Stimulated activated memory B cell treated with anti-CD40 and anti-IgM and Interleukin-4, amounts not matched to agents 10 μg/mL and 1 μg/mL and 100 μg/mL, for 72 hours (primary cell): ENCODE data around the gene PRKACG.
A peak's percentile ranks its signal among the peaks of the same experiment; 100 is the strongest.

Experiments used
- ATAC-seq: fragments of 150-1000 bp; cut with Tn5 transposase; 2 replicates; pipeline ENCODE4 v1.10.0; 2021
- H3K27ac Mint-ChIP-seq: one replicate; pipeline ENCODE4 v1.8.0; 2022; ENCODE audit warnings: mild to moderate bottlenecking, mixed read lengths
- H3K27me3 Mint-ChIP-seq: one replicate; pipeline ENCODE4 v1.8.0; 2022; ENCODE audit warnings: mixed read lengths
- H3K36me3 Mint-ChIP-seq: one replicate; pipeline ENCODE4 v1.8.0; 2022; ENCODE audit warnings: mixed read lengths
- H3K4me1 Mint-ChIP-seq: one replicate; pipeline ENCODE4 v1.8.0; 2022; ENCODE audit warnings: mixed read lengths
- H3K4me3 Mint-ChIP-seq: one replicate; pipeline ENCODE4 v1.8.0; 2022; ENCODE audit warnings: mild to moderate bottlenecking, moderate library complexity, mixed read lengths
- H3K9me3 Mint-ChIP-seq: one replicate; pipeline ENCODE4 v1.8.0; 2022; ENCODE audit warnings: mixed read lengths

Gene PRKACG

DNA sequence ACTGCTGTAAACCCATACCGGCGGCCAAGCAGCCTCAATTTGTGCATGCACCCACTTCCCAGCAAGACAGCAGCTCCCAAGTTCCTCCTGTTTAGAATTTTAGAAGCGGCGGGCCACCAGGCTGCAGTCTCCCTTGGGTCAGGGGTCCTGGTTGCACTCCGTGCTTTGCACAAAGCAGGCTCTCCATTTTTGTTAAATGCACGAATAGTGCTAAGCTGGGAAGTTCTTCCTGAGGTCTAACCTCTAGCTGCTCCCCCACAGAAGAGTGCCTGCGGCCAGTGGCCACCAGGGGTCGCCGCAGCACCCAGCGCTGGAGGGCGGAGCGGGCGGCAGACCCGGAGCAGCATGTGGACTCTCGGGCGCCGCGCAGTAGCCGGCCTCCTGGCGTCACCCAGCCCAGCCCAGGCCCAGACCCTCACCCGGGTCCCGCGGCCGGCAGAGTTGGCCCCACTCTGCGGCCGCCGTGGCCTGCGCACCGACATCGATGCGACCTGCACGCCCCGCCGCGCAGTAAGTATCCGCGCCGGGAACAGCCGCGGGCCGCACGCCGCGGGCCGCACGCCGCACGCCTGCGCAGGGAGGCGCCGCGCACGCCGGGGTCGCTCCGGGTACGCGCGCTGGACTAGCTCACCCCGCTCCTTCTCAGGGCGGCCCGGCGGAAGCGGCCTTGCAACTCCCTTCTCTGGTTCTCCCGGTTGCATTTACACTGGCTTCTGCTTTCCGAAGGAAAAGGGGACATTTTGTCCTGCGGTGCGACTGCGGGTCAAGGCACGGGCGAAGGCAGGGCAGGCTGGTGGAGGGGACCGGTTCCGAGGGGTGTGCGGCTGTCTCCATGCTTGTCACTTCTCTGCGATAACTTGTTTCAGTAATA is 21.8 kb upstream of the PRKACG start, which contains the start of gene FXN:
FXN (plus strand) TSS at position 315 of the 871 bp plus-strand sequence; CDS start at position 346, 31 bp downstream.
- no peaks in the 10 kb centered on the region for H3K36me3 Mint-ChIP-seq
- no peaks in the 10 kb centered on the region for H3K27me3 Mint-ChIP-seq
- ATAC-seq: peak; percentile 95
- no peaks in the 10 kb centered on the region for H3K9me3 Mint-ChIP-seq
- H3K4me1 Mint-ChIP-seq: peaks cover 11% of the 10 kb centered on the region
- H3K4me3 Mint-ChIP-seq: peak within 1 kb of the TSS; percentile 94
- peak within 1 kb of the TSS; percentile 91 for H3K27ac Mint-ChIP-seq

- no peak overlapping the region for H3K4me3 Mint-ChIP-seq
- H3K4me1 Mint-ChIP-seq: peaks cover 11% of the 10 kb centered on the region
- no peak overlapping the region for H3K27ac Mint-ChIP-seq
- H3K9me3 Mint-ChIP-seq: no peaks in the 10 kb centered on the region
- no peak for ATAC-seq
- H3K27me3 Mint-ChIP-seq: no peaks in the 10 kb centered on the region
- H3K36me3 Mint-ChIP-seq: no peaks in the 10 kb centered on the region
These were observed 20.2 kb upstream of the PRKACG start for GRCh38 chr9:69034071-69034470.

GRCh38 chr9:69030851-69031645 is 17.1 kb upstream of the PRKACG start:
- no peaks in the 10 kb centered on the region for H3K9me3 Mint-ChIP-seq
- H3K27me3 Mint-ChIP-seq: no peaks in the 10 kb centered on the region
- no peak for ATAC-seq
- no peak overlapping the region for H3K4me3 Mint-ChIP-seq
- peaks cover 9% of the 10 kb centered on the region for H3K4me1 Mint-ChIP-seq
- H3K27ac Mint-ChIP-seq: peak overlapping the region; percentile 46
- H3K36me3 Mint-ChIP-seq: no peaks in the 10 kb centered on the region

DNA sequence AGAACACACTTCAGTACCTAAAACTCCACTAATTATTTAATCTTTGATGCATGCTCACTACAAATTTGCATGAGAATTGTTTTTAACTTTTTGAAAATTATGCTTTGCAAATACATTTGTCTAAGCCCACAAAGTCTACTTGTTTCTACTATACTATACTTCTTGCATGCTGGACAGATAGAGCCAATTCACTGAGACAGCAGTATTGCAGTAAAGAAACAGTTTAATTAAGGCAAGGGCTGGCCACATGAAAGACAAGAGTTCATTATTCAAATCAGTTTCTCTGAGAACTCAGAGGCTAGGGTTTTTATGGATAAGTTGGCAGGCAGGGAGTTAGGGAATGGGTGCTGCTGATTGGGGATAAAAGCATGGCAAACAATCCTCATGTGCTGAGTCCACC is 15.6 kb upstream of the PRKACG start:
- Mint-ChIP-seq H3K9me3 (no peaks in the 10 kb centered on the region), H3K36me3 (no peaks in the 10 kb centered on the region), H3K4me1 (peaks cover 7% of the 10 kb centered on the region), H3K4me3 (no peak overlapping the region), H3K27me3 (no peaks in the 10 kb centered on the region), H3K27ac (no peak overlapping the region)
- no peak for ATAC-seq

GRCh38 chr9:69028754-69029153 is 14.8 kb upstream of the PRKACG start:
- Mint-ChIP-seq H3K9me3 (no peaks in the 10 kb centered on the region), H3K4me3 (no peak overlapping the region), H3K36me3 (no peaks in the 10 kb centered on the region), H3K27ac (no peak overlapping the region), H3K27me3 (no peaks in the 10 kb centered on the region), H3K4me1 (peaks cover 7% of the 10 kb centered on the region)
- no peak for ATAC-seq

DNA sequence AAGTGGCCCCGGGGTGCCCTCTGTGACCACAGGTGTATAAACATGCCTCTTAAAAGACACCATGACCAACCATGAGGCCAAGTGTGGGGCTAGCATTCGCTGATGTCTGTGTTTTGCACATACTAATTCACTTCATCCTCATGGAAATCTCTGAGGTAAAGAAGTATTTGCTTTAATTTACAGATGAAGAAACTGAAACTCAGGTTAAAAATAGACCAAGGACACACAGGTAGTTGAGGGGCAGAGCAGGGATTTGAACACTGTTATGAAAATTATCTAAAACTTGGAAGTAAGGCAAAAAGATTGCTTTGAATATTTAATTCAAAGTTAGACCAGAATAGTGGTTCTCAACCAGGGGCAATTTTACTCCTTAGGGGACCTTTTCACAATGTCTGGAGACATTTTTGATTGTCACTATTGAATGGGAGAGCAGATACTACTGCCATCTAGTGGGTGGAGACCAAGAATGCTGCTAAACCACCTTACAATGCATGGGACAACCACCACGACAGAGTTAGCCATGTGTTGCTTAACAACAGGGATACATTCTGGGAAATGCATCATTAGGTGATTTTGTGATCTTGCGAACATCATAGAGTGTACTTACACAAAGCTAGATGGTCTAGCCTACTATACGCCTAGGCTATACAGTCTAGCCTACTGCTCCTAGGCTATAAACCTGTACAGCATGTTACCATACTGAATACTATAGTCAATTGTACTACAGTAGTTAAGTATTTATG is 13.6 kb upstream of the PRKACG start:
- ATAC-seq: peak; percentile 71
- Mint-ChIP-seq H3K36me3 (no peaks in the 10 kb centered on the region), H3K27ac (no peak overlapping the region), H3K27me3 (no peaks in the 10 kb centered on the region), H3K4me3 (no peak overlapping the region), H3K4me1 (peaks cover 7% of the 10 kb centered on the region), H3K9me3 (no peaks in the 10 kb centered on the region)

DNA sequence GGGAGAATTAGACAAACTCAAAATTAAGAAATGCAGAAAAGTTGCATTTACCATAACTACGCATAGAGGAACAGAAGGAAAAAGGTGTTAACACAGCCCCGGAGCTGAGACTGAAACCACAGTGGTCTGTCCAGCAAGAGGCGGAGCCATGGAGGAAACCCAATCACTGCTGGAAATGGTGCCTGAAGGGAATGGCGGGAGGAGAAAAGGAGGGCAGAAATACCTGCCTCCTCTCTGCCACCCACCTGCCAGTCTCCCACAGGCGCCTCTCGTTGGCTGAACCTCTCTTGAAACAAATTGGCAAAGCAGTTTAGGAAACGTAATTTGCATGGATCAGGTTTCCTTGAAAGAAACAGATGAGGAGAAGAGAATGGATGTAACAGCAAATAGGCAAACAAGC is 9.7 kb upstream of the PRKACG start:
- no peak overlapping the region for H3K4me3 Mint-ChIP-seq
- H3K27ac Mint-ChIP-seq: no peak overlapping the region
- no peaks in the 10 kb centered on the region for H3K9me3 Mint-ChIP-seq
- H3K36me3 Mint-ChIP-seq: no peaks in the 10 kb centered on the region
- ATAC-seq: no peak
- H3K27me3 Mint-ChIP-seq: no peaks in the 10 kb centered on the region
- peaks cover 7% of the 10 kb centered on the region for H3K4me1 Mint-ChIP-seq

DNA sequence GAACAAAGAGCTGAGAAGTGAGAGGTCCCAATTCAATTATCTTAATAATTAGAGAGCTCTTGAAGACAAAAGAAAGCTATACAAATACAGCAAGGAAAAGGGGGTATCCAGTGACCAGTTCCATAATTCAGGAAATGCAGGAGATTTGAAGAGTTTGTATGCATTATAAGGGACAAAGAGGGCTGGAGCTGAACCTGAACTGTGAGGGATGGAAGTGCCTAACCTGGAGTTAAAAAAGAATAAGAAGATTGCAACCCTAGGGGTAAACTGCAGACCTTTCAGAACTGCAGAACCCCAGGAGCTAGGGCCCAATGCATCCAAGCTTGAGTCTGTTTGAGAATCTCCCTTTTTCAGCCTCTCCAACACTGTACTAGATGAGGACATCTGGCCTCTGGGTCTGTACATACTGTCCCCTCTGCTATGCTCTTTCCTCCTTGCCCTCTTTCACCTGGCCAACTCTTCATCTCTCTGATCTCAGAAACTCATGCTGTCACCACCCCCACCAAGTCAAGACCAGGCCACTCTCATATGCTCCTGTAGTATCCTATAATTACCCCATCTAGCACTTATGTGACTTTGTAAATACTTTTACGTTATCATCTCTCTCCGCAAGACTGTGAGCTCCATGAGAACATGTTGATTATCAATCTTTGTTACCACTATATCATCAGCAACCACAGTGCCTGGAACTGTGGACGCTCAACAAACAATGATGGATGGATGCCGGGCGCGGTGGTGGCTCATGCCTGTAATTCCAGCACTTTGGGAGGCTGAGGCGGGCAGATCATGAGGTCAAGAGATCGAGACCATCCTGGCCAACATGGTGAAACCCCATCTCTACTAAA is 6.6 kb upstream of the PRKACG start:
- no peaks in the 10 kb centered on the region for H3K4me1 Mint-ChIP-seq
- no peaks in the 10 kb centered on the region for H3K27me3 Mint-ChIP-seq
- no peak for ATAC-seq
- no peaks in the 10 kb centered on the region for H3K36me3 Mint-ChIP-seq
- H3K27ac Mint-ChIP-seq: no peak overlapping the region
- H3K9me3 Mint-ChIP-seq: no peaks in the 10 kb centered on the region
- H3K4me3 Mint-ChIP-seq: no peak overlapping the region

DNA sequence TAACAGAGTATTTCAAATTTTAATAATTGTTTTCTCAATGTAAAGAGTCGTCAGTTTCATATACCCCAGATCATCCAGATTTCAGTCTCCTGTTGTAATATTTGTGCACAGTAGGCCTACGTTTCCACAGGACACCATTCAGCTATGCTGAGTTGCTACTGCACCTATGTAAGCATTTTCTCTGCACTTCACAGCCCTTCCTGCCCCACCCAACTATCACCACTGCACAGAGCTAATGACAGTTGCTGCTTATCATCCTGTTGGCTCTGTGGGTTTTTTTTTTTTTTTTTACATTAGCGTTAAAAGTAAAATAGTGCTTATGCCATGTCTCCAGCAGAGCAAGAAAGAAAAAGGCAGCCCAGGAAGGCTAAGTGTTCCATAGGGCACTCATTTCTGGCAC is 5.9 kb upstream of the PRKACG start:
- H3K27me3 Mint-ChIP-seq: no peaks in the 10 kb centered on the region
- no peak overlapping the region for H3K4me3 Mint-ChIP-seq
- H3K36me3 Mint-ChIP-seq: no peaks in the 10 kb centered on the region
- no peaks in the 10 kb centered on the region for H3K4me1 Mint-ChIP-seq
- ATAC-seq: no peak
- H3K9me3 Mint-ChIP-seq: no peaks in the 10 kb centered on the region
- no peak overlapping the region for H3K27ac Mint-ChIP-seq

- Mint-ChIP-seq H3K27me3 (no peaks in the 10 kb centered on the region), H3K4me1 (no peaks in the 10 kb centered on the region), H3K27ac (no peak overlapping the region), H3K36me3 (no peaks in the 10 kb centered on the region), H3K9me3 (no peaks in the 10 kb centered on the region), H3K4me3 (no peak overlapping the region)
- ATAC-seq: no peak
These were observed 4.8 kb upstream of the PRKACG start for GRCh38 chr9:69018737-69019136.

DNA sequence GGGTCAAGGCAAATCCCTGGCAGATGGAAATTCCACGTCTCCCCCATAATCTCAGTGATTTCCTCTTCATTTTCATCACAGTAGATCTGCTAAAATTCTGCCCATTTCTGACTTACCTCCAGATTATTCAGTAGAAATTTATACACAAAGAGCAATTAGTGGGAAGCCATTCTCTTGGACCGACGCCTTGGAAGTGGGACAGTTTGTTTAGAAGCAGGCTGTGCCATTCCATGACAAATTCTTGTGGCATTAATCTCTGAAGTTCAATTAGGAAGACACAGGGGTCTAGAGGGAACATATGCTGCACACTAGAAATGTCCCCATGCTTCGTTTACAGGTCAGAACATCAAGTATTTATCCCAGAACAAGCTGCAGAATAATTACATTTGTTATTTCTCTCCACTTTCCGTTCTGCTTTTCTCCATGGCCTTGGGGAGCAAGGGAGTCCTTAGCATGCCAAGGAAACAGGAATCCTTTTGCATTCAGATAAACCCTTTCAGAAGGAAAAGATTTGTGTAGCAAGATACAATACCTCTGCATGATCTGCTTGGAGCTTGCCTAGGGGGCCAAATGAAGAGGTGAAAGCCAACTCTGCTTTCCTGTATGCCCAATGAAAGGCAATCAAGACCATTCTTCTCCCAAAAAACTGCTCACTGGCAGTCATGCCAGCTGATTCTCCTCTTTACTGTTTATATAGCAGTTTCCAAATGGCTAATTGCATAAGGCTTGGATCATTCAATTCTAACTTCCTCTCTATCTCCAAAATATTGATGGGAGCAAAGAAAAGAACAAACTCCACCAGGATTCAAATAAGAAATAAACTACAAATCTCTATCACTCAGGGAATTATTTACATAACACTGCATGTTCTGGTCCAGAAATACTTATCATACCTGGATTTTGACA is 2.5 kb upstream of the PRKACG start:
- H3K36me3 Mint-ChIP-seq: no peaks in the 10 kb centered on the region
- no peak overlapping the region for H3K27ac Mint-ChIP-seq
- H3K4me1 Mint-ChIP-seq: peaks cover 19% of the 10 kb centered on the region
- no peaks in the 10 kb centered on the region for H3K27me3 Mint-ChIP-seq
- H3K9me3 Mint-ChIP-seq: no peaks in the 10 kb centered on the region
- no peak overlapping the region for H3K4me3 Mint-ChIP-seq
- ATAC-seq: no peak

DNA sequence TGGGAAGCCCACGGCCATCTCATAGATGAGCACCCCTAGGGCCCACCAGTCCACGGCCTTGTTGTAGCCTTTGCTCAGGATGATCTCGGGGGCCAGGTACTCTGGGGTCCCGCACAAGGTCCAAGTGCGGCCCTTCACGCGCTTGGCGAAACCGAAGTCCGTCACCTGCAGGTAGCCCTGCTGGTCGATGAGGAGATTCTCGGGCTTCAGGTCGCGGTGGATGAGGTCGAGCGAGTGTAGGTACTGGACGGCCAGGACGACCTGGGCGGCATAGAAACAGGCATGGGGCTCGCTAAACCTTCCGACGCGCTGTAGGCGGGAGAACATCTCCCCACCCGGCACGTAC is 558 bp downstream of the PRKACG start:
- H3K4me3 Mint-ChIP-seq: no peak overlapping the region
- H3K27ac Mint-ChIP-seq: no peak overlapping the region
- H3K27me3 Mint-ChIP-seq: no peaks in the 10 kb centered on the region
- peaks cover 3% of the 10 kb centered on the region for H3K36me3 Mint-ChIP-seq
- H3K4me1 Mint-ChIP-seq: peaks cover 20% of the 10 kb centered on the region
- H3K9me3 Mint-ChIP-seq: no peaks in the 10 kb centered on the region
- ATAC-seq: no peak

DNA sequence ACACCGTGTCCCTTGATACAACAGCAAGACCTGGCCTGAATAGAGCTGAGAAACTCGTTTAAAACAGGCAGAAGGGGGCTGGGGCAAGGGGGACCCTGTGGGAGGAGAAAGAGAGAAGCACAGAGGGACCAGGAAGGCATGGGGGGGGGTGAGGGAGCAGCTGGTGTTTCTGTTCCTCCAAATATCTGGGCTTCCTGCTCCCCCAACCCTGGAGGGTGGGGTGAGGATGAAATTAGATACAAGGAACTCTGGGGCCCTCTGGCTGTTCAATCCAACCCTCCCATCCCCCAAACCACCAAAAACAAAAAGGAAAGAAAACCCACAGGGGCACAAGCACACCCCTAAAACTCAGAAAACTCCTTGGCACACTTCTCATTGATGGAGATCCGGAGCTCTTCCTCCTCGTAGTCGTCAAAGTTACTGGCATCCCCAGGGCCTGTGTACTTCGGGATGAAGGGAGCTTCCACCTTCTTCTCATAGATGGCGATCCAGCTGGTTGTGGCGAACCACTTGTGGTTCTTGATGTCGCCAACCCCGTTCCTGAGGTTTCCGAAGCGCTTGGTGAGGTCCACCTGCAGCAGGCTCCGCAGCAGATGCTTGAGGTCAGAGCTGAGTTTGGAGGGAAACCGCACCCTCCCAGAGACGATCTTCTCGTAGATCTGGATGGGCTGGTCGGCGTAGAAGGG is 1.1 kb downstream of the PRKACG start:
- H3K4me3 Mint-ChIP-seq: peak overlapping the region; percentile 35
- H3K27ac Mint-ChIP-seq: peak overlapping the region; percentile 11
- no peaks in the 10 kb centered on the region for H3K27me3 Mint-ChIP-seq
- peak; percentile 41 for ATAC-seq
- H3K36me3 Mint-ChIP-seq: peaks cover 8% of the 10 kb centered on the region
- peaks cover 20% of the 10 kb centered on the region for H3K4me1 Mint-ChIP-seq
- H3K9me3 Mint-ChIP-seq: no peaks in the 10 kb centered on the region
